NCI-H82 (cell line): ENCODE results near the gene FARSA.
A peak's percentile ranks its signal among the peaks of the same experiment; 100 is the strongest.
"Not testable (repeated sequence)": the region's sequence is repeated elsewhere in the genome, so short reads cannot be mapped to it uniquely, and the experiment has no call there.

Experiments
- DNase-seq: peaks from one replicate; lab custom pipeline; 2025; lab: John Stamatoyannopoulos, UW

Gene FARSA

DNA sequence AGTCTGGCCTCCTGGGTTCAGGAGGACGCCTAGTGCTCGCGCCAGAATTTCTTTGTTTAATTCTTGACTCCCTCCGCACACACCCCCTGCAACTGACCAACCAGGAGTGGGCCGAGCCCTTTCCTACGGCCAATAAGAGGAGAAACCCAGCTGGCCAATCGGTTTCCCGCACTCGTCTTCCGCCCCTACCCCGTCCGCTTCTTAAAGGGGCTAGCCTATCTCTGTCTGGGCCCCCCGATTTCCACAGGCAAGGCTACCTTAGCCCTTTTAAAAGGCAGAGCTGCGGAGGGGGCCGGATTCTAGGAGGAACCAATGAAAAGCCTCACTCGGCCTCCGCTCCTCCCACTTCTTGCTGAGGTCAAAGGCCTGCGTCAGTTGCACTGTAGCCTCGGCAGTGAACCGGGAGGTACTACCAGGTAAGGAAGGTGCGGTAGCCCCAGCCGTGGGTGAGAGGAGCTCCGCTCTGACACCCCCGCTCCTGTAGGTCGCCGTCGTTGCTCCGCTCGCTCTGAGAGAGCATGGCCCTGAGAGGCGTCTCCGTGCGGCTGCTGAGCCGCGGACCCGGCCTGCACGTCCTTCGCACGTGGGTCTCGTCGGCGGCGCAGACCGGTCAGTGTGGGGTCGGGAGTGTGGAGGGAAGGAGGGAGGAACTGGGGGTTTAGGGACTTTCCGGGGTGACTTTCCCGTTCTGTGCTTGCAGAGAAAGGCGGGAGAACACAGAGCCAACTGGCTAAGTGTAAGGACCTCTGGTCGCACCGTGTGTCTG, 42.5 kb downstream of the FARSA start, which contains the start of gene GCDH:
Gene GCDH (plus strand): TSS at position 374 of the 766 bp plus-strand sequence. CDS start 145 bp downstream, at position 519.
- DNase-seq, result peak; percentile 100

DNA sequence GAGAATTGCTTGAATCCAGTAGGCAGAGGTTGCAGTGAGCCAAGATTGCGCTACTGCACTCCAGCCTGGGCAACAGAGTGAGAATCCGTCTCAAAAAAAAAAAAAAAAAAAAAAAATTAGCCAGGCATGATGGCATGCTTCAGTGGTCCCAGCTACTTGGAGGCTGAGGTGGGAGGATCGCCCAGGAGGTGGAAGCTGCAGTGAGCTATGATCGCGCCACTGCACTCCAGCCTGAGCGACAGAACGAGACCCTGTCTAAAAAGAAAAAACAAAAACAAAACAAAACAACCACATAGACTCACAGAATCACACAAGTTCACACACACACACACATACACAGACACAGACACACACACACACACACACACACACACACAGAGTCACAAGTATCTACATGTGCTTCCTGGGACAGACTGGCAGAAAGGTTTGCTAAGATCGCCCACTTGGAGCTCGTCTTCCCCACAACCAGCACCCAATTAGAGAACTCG, 43.2 kb downstream of the FARSA start:
- not testable (repeated sequence) for DNase-seq

DNA sequence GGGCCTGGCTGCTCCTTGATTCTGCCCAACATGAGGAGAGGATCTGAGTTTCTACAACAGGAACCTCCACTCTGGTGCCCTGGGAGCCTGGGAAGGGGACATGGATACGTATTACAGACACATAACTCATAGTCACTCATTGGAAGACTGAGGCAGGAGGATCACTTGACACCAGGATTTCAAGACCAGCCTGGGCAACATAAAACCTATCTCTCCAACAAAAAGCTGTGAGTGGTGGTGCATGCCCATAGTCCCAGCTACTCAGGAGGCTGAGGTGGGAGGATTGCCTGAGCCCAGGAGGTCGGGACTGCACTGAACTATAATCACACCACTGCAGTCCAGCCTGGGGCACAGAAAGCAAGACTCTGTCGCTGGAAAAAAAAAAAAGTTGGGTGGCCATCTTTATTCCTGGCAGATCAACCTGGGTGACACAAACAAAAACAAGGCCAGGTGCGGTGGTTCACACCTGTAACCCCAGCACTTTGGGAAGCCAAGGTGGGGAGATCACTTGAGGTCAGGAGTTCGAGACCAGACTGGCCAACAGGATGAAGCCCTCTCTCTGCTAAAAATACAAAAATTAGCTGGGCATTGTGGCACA, 45.4 kb downstream of the FARSA start:
- no peak for DNase-seq

DNA sequence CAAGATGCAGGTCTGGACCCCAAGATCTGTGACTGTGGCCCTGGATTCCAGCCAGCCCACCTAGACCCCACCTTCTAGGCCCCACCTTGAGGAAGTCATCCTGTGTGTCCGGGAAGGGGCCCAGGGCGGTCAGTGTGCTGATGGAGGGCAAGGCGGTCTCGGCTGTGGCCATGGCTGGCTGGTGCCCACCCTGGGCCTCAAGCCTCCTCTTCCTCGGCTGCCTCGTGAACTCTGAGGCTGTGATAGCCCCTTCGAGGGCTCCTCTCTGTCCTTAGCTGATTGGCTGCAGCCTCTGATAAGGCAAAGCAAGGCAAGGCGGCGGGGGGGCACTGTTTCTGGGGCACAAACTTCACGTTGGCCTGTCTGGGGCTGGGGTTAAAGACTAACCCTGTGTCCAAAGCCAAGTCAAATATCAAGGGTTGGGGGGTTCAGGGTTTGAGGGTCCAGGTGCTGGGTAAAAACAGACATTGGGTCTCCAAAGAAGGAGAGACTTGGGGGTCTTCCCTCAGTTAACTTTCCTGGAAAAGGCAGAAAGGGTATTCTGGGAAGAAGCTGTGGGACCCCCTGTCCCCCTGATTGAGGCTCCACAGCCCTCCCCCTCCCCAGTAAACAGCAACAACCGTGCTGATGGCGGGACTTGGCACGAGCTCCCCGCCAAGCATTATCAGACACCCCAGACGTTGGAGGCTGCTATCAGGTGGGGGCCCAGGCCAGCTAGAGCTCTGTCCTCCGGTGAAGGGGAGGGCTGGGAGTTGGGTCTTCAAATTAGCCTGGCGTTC, 46.4 kb downstream of the FARSA start, which contains the start of gene KLF1:
Gene KLF1 (minus strand): TSS at position 233 of the 779 bp plus-strand sequence. CDS start 61 bp downstream, at position 172.
- no peak for DNase-seq

DNA sequence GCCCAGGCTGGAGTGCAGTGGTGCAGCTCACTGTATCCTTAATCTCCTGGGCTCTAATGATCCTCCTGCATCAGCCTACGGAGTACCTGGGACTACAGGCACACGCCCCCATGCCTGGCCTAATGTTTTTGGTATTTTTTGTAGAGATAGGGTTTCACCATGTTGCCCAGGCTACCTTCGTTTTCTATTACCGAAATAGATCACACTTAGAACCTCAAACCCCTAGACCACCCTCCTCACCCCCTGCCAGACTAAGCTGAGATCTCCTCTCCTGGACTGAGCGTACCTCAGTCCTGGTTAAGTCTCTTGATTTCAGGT, 46.9 kb downstream of the FARSA start:
- DNase-seq, result no peak

DNA sequence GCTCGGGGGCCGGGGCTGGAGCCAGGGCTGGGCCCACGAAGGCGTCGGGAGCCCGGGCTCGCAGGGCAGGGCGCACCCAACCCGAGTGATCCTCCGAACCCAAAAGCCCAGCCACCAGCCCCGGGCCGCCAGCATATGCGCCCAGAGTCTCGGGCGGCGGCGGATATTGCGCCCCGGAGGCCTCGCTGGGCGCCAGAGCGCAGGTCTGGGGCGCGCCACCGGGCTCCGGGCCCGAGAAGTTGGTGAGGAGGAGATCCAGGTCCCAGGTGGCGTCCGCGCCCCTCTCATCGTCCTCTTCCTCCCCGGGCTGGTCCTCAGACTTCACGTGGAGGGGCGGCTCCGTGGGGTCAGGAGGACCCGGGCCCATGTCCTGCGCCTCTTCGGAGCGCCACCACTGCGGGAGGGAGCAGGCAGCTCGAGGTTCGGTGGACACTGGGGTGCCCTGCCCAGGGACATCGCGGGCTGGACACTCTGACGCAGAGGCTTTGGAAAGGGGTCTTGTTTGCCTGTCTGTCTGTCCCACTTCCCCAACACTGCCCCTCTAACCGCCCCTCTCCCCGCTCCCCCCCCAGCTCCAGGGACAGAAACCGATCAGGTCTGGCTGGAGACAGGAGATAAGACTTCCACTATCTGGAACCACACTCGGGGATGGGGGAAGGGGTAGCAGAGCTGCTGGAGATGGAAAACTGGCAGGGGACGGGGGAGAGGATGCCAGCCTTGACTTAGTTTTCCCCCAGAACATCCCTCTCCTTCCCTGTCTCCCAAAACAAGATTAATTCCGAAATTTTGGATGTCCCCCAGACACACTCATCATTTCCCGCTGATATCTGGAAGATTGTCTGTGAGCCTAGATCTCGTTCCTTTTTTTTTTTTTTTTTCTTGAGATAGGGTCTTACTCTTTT, 47.5 kb downstream of the FARSA start:
- DNase-seq, result no peak

DNA sequence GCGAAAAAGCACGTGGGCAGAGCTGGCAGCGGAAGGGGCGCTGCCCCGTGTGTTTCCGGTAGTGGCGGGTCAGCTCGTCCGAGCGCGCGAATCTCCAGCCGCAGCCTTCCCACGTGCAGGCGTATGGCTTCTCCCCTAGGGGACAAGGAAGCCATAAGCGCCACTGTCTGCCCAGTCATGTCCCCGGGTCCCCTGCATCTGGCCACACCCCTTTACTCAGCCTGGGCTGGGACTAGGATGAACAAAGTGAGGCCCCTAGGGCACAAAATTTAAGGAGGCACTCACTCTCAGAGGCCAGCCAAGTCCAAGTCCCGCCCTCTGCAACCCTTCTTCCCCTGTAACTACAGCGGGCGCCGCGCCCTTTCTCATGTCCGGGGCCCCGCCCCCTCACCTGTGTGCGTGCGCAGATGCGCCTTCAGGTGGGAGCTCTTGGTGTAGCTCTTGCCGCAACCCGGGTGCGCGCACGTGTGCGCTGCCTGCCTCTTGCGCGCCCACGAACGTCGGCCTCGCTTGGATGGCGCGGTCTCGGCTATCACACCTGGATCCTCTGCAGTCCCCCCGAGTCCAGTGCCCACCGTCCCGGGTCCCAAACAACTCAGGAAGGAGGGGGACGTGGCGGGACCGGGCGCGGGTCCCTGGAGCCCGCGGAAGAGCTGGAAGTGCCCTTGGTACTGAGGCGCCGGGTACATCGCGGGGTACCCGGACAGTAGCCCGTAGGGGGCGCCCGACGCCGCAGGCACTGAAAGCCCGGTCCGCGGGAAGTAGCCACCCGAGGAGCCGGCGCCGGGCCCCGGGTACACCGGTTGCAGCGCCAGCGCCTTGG, 48.4 kb downstream of the FARSA start:
- DNase-seq, result peak; percentile 87

DNA sequence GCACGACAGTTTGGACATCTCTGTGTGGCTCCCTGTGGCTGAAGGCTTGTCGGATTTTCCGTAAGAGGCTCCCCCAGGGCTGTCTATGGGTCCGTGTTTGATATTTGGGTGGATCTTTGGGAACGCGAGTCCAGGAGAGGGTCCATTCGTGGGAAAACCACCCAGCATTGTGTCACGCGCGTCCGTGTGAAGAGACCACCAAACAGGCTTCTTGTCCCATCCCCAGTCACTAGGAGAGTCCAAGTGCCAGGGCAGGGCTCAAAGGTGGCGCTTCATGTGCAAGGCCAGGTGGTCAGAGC, 48.9 kb downstream of the FARSA start:
- DNase-seq, result no peak

DNA sequence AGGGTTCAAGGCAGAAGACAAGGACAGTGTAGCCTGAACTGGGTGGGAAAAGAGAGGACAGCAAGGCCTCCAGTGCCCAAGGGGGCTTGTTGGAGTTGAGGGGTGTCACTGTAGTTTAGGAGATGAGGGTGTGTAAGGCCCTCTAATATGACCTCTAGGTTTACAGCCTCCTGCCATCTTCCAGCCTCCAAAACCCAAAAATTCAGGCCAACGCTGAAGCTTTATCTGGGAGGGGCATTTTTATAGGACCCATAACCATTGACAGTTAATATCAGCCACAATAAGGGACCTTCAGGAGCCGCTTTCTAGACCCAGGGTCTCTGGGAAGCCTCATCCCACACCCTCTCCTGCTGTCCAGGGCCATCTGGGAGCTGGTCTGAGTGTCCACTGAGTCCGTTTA, 49.3 kb downstream of the FARSA start:
- DNase-seq, result no peak

DNA sequence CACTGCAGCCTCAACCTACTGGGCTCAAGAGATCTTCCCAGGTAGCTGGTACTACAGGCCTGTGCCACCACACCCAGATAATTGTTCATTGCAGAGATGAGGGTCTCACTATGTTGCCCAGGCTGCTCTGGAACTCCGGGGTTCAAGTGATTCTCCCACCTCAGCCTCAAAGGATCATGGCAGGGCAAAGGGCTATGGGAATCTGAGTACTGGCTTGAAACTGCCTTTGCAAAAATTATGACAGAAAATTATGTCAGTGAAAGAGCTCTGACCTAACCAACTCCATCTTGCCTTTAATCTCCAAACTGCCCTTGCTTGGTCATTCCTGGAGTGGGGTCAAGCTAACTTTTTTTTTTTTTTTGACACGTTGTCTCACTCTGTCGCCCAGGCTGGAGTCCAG, 50.9 kb downstream of the FARSA start:
- no peak for DNase-seq

DNA sequence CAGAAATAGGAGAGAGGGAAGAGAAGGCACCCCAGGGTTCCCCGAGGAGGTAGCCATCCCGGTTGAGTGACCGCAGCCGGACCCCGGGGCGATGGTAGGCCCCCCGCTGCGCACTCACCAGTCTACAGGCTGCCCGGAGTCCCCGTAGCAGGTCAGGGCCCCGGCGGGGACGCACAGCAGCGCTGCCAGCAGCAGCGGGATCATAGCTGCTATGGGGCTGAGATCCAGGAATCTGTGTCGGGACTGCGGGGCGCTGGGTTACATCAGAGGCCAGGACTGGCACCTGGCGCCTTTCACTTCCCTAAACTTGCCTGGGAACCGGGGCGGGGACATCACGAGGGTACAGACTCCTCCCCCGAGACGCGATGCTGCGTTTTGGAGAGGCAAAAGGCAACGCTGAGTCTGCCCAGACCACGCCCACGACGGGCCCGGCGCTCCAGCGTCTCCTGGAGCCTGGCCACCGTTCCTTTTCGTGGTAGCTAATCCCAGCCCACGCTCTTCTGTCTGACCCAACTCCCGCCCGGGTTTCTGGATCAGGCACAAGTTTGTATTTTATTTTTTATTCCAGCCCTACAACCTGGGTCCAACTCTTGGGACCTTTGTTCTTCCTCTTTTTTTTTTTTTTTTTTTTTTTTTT, 52.2 kb downstream of the FARSA start, which contains the start of gene DNASE2:
Gene DNASE2 (minus strand): TSS at position 278 of the 637 bp plus-strand sequence. CDS start 74 bp downstream, at position 204.
- DNase-seq, result peak; percentile 99

DNA sequence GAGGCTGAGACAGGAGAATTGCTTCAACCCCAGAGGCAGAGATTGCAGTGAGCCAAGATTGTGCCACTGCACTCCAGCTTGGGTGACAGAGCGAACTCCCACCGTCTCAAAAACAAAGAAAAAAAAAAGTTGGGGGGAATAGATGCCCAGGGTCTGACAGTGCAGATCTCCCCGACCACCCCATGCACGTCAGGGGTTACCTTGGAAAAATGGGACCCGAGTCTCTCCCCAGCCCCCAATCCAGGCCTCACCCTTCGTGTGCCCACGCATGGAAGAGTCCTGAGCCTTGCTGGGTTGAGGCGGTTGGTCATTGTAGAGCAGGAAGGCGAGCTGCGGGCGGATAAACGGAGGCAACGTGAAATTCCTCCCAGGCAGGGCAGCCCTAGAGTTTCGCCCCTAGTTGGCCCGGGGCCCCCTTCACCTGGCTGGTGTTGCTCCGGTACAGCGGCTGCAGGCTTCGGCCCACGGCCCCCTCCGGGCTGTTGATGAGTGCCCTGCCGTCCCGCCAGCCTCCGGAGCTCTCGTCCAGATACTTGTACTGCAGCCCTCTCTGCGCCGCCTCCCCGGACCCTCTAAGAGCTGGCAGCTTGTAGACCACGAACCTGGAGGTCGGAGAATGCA, 52.9 kb downstream of the FARSA start:
- DNase-seq, result peak; percentile 61

DNA sequence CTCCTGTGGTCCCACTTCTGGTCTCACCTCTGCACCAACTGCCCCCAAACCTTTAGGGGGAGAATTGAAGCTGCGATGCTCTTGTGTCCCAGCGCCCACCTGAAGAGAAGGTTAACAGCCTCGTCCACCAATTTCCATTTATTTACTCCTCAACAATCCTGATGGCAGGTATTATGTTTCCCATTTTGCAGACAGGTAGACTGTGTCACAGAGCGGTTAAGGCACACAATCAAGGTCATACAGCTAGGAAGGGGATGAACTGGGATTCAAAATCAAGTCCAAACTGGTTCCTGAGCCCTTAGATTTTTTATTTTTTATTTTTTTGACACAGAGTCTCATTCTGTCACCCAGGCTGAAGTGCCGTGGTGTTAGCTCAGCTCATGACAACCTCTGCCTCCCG, 58.4 kb downstream of the FARSA start:
- DNase-seq, result no peak

DNA sequence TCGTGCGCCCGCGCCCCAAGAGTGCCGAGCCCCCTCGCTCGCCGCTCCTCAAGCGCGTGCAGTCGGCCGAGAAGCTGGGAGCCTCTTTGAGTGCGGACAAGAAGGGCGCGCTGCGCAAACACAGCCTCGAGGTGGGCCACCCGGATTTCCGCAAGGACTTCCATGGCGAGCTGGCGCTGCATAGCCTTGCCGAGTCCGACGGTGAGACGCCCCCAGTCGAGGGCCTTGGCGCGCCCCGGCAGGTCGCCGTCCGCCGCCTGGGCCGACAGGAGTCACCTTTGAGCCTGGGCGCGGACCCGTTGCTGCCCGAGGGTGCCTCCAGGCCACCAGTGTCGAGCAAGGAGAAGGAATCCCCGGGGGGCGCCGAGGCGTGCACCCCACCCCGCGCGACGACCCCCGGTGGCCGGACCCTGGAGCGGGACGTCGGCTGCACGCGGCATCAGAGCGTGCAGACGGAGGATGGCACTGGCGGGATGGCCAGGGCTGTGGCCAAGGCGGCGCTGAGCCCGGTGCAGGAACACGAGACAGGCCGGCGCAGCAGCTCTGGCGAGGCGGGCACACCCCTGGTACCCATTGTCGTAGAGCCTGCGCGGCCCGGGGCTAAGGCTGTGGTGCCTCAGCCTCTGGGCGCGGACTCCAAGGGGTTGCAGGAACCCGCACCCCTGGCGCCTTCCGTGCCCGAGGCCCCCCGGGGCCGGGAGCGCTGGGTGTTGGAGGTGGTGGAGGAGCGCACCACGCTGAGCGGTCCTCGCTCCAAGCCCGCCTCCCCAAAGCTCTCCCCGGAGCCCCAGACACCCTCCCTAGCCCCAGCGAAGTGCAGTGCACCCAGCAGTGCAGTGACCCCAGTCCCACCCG, 59.4 kb downstream of the FARSA start:
- DNase-seq, result no peak

DNA sequence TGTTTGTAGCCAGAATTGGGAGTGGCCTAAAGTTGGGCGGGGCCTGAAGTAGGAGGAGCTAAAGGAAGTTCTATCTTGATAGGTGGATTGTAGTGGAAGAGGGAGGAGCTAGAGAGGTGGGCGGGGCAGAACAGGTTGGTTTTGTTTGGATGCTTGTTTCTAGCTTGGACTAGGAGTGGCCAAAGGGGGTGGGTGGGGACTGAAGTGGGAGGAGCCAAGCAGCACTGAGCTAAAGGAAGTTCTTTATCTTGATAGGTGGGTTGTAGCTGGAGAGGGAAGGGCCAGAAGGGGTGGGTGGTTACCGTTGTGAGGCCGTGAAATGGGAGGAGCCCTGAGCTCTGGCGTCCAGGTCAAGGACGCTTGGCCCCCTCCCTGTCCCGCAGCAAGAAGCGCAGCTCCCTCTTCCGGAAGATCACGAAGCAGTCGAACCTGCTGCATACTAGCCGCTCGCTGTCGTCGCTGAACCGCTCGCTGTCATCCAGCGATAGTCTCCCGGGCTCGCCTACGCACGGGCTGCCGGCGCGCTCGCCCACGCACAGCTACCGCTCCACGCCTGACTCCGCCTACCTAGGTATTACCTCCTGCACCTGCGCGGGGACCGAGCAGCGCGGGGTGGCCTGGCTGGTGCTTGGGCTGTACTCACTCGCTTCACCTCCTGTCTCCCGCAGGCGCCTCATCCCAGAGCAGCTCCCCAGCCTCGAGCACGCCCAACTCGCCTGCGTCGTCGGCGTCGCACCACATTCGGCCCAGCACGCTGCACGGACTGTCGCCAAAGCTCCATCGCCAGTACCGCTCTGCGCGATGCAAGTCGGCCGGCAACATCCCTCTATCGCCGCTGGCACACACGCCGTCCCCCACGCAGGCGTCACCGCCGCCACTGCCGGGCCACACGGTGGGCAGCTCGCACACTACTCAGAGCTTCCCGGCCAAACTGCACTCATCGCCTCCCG, 60.3 kb downstream of the FARSA start:
- peak; percentile 56 for DNase-seq
